Measurements from ENCODE around the gene CES2.

- no peak for TF ChIP-seq CTCF (IDR thresholded peaks at IDR 0.05)
- no peak for TF ChIP-seq POLR2A (IDR thresholded peaks at IDR 0.05)
Observed at GRCh38 chr16:66926961-66927436, 8.3 kb upstream of the CES2 start.

All from sigmoid colon (tissue), 3 donors.